HG03097 (cell line): ENCODE measurements around the gene PLEKHA6.
"Not testable (repeated sequence)": the region's sequence is repeated elsewhere in the genome, so short reads cannot be mapped to it uniquely, and the experiment has no call there.

Experiments used
- ATAC-seq: cut with Tn5 transposase; IDR thresholded peaks from one replicate; pipeline ENCODE4 v1.9.1; 2021; ENCODE audit not compliant: unreplicated experiment, low FRiP score

Gene PLEKHA6

DNA sequence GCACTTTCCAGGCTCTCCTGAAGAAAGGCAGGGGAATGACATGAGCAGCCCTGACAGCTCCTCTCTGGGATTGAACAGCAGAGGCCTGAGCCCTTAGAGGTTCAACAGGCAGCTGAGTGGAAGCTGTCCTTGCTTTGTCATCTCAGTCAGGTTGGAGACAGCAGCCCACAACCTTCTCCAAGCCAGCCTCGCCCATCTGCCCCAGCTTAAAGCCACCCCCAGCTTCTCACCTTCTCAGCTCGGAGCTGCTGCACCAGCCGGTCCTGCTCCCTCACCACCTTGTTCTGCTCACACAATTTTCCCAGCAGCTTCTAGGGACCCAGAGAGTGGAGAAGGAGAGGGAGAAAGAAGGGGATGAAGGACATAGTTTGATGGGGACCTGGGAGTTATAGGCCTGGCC lies 110.8 kb downstream of the PLEKHA6 start:
- no peak for ATAC-seq

DNA sequence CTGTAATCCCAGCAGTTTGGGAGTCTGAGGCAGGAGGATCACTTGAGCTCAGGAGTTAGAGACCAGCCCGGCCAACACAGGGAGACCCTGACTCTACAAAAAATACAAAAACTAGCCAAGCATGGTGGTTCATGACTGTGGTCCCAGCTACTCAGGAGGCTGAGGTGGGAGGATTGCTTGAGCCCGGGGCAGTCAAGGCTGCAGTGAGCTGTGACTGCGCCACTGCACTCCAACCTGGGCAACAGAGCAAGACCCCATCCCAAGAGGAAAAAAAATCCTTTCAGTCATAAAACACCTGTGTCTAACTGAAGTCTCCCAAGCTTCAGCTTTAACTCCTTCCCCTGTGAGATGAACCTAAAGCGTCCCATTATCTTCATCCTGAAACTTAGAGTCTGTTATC lies 112.9 kb downstream of the PLEKHA6 start:
- no peak for ATAC-seq

DNA sequence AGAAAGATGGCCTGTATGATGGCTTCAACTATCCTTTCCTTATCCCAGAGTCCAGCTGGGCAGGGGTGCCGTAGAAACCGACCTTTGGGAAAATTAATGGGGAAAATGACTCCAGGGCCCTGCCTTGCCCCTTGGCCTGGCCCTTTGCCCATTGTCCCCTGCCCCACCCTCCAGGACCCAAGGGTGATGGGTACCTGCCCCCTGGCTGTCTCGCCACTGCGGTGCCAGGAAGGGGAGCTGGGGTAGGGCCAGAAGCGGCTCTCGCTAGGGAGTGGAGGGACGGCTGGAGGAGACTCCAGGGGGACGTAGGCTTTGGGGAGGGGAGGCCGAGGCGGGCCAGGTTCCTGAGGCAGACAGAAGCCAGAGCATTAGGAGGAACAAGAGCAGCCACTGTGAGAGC lies 116.8 kb downstream of the PLEKHA6 start:
- ATAC-seq: no peak

DNA sequence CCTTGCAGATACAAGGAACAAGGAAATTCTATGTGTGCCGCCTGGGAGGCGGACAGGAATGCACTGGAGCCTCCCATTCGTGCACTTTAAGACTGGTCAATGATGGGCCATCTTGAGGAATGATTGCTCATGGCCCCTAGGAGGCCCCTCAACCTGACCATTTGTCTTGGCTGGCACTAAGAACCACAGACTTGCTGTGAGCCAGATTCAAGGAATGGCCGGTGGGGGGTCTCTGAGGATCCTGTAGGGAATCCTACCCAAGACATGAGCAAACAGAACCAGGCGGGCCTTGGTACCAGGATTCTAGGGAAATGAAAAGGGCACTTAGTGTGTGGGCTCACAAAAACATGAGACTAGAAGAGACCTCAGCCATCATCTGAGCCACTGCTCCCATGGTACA lies 117.8 kb downstream of the PLEKHA6 start:
- no peak for ATAC-seq

DNA sequence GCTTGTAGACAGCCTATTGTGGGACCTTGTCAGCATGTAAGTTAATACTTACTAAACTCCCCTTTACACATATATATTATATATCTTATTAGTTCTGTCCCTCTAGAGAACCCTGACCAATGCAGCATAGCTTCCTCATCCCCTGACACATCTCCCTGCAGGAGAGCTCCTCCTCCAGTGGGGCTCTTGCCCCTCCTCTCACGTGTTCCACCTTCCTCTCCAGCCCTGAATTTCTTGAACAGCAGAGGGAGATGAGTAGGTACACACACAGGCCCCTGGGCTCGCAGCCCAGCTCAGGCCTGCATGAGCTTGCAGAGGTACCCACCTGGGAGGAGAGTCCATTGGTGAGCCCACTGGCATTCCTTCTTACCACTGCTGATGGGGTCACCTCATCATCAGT lies 118.7 kb downstream of the PLEKHA6 start:
- no peak for ATAC-seq

DNA sequence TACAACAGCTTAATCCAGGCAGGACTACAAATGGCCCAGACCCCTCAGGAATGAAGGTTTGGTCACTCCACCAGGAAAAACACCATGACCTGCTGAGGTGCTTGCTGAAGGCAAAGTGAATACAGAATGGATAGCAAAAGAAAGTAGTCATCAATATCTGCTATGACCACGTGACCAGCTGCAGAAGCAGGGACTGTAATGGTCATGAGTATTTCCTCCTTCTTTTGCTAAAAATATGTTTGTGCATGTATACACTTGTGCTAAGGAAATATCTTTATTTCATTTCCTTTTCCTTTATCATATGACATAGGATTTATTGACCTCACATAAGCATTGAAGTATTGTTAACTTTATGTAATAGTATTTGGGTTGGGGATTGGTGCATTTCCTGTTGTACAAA lies 119.5 kb downstream of the PLEKHA6 start:
- ATAC-seq: no peak

DNA sequence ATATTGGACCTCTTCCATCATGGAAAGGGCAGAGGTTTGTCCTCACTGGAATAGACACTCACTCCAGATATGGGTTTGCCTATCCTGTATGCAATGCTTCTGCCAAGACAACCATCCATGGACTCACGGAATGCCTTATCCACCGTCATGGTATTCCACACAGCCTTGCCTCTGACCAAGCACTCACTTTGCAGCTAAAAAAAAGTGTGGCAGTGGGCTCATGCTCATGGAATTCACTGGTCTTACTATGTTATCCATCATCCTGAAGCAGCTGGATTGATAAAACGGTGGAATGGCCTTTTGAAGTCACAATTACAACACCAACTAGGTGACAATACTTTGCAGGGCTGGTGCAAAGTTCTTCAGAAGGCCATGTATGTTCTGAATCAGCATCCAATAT lies 120.3 kb downstream of the PLEKHA6 start:
- not testable (repeated sequence) for ATAC-seq

DNA sequence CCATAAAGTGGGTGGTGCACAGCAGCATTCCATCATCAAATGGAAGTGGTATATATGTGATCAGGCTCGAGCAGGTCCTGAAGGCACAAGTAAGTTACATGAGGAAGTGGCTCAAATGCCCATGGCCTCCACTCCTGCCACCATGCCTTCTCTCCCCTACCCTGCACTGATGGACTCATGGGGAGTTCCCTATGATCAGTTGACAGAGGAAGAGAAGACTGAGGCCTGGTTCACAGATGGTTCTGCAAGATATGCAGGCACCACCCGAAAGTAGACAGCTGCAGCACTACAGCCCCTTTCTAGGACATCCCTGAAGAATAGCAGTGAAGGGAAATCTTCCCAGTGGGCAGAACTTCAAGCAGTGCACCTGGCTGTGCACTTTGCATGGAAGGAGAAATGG lies 121.2 kb downstream of the PLEKHA6 start:
- not testable (repeated sequence) for ATAC-seq

DNA sequence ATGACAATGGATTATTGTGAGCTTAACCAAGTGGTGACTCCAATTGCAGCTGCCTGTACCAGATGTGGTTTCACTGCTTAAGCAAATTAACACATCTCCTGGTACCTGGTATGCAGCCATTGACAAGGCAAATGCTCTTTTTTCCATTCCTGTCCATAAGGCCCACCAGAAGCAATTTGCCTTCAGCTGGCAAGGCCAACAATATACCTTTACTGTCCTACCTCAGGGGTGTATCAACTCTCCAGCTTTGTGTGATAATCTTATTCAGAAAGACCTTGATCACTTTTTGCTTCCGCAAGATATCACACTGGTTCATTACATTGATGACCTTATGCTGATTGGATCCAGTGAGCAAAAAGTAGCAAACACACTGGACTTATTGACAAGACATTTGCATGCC lies 122.2 kb downstream of the PLEKHA6 start:
- not testable (repeated sequence) for ATAC-seq

DNA sequence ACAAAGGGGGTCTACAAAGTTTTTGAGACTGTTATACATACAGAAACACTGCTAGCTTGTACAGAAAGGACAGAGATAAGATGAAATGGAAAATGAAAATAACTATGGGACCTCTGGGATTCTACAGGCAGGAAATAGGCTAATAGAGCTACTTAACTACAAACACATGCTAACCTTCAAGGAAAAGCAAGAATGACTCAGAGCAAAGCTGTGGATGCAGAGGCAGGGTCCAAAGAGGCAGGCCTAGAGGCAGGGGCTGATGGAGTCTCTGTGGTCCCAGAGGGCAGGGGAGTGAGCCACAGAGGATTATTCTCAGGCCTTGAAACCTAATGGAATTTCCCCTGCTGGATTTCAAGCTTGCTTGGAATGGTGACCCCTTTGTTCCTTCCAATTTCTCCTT lies 127.2 kb downstream of the PLEKHA6 start:
- ATAC-seq: no peak

DNA sequence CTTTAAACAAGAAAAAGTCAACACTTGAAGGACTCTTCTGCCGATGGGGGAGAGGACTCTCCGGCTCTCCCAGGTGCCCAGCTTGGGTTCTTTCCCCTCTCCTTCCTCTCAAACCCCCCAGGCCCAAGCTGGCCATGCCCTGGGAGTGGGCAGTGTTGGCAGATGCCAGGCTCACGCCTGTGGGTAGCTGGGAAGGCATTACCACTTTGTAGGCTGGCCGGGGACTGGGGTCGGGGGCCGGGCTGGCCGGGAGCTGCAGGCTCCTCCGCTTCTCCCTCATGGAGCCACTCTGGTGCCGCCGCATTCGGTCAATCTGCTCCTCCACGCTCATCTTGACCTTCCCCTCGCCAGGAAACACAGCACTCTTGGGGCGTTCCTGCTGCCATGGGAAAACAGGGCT lies 129.5 kb downstream of the PLEKHA6 start:
- no peak for ATAC-seq

DNA sequence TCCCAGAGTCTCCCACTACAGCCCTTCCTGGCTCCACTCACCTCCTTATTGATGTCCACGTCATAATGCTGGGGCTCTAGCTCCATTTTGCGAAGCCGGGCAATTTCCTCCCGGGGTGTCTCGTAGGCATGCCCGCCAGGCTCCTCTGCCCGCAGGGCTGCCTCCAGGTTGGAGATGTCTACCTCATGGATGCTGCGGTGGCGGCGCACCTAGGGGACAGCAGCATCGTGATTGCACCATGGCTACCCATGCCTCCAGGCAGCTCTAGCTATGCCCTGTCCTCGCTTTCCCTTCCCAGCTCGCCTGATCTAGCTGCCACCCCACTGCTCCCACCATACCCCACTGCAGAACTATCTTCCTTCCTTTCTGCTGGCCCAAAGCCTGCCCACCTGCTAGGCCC lies 130.8 kb downstream of the PLEKHA6 start:
- ATAC-seq: no peak

DNA sequence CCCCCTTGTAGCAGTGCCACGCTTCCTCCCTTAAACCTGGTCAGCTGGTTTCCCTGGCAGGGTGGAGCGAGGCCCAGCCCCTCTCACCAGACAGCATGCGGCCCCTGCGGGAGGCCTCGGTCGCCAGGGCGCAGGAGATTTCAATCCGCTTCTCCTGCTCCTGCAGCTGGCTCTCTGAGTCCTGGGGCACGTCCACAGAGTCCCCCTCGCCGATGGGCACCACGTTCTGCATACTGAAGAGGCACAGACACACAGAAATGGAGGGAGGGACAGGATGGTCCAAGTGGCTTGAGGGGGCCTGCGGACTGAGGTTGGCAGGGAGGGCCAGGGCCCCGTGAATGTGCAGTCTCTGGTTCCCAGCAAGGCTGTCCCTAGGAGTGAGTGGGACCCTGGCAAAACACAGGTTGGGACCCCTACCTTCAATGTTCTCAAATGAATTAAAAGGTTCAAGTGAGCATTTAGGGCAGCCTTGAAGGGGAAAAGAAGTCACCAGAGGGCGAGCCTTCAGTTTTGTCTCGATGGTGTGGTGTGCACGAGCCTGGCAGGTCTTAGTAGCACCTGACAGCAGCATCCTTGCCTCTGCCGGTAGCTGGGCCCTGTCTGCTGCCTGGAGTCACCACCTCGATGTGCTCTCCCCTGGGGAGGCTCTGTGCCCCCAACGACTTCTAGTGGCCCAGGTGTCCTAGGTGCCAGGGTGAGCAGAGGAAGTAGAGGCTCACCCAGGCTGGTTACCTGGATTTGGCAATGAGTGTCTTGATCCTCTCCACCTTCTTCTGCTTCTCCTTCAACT lies 131.5 kb downstream of the PLEKHA6 start:
- ATAC-seq: no peak

DNA sequence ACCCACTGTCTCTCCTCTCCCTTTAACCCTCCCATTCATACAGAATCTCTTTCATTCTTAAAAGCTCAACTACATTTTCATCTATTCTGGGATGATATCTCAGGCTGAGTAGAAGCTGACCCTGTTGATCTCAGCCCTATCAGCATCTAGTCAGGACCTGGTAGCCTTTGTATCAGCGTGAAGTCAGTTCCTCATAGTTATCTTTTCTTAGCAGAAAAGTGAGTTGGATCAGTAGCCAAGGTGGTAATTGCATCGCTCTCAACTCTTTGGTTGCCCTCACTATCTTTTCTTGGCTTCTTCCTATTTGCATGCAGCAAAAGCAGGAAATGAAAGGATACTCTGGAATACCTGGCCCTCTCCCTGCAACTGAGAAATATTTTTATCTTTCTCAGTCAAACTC lies 132.4 kb downstream of the PLEKHA6 start:
- no peak for ATAC-seq

DNA sequence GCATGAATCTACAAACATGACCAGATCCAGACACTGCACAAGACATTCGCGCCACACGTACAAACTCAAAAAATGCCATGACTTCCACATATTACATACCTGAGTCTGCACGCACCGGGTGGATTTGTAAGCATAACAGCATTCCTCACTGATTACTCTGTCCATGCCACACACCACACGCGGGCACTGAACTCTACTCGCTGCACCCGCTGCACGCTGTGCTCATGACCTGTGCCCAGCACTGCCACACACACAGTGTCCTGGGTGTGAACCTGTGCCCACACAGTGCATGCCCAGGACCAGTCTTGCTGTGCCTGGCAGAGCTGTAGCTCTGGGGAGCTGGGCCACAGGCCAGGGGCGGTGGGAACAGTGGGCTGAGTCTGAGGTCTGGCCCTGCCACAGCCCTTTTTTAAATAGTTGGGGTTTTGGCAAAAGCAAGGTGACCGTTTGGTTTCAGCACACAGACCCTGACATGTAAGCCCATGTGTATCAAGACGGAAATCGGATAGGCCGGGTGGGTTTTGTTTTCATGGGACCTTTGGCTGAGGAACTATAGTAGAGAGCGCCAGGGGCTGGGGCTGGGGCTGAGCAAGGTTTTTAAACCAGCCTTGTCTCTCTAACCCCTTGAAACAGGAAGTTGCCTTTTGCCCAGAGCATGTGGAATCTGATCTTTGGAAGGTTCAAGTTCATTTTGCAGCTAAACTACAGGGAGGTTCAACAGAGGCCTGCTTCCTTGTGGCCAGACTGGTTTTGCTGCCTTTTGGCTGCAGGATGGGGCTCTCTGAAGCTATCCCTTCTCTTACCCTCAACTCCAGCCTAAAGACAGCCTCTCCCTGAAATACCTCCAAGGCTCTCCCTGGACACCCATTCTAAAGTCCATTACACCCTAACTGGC lies 133.6 kb downstream of the PLEKHA6 start:
- ATAC-seq: no peak

DNA sequence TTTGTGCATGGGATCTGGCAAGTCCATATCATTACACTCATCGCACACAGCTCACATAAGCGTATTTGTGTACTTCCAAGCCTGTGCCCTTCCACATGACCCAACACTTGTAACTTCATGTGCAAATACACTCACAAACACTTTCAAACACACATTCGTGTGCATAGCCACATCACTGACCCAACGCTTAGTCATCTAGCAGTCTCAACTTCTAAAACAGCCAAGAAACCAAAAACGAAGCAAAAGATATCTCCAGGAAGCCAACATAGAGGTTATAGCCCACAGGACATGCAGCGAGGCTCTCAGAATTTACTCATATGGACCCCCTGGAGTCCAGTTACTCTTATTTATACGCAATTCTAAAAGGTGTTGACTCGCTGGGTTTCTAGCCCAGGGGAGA lies 135.1 kb downstream of the PLEKHA6 start:
- ATAC-seq: no peak

DNA sequence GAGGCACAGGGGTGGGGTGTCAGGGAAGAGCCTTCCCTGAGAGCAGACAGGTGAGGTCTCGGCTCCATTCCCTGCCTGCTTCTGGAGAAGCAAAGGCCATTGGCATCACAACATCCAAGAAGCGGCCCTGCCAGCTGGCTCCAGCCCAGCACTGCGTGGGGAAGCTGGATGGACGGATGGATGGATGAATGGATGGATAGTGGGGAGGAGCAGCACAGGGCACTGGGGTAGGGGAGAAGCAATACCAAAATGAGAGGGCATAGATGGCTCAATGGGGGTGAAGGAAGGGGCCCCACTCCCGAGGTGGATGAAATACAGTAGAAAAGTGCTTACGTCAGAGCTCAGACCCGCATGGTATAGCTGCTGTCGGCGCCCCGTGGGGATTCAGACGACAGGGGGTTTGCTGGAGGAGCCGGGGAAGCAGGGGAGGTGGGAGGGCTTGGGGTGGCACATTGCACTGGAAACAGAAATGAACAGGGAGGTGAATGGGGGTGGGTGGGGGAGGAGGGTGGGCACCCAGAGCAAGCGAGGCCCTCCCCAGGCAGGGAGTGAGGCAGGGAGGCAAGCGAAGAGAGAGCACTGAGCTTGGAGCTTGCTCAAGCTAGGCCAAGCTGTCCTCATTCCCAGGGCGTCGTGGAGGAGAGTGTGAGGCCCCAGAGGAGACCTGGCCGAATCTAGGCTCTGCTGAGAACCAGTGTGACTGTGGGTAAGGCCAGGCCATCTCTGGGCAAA lies 136.4 kb downstream of the PLEKHA6 start:
- ATAC-seq: no peak

DNA sequence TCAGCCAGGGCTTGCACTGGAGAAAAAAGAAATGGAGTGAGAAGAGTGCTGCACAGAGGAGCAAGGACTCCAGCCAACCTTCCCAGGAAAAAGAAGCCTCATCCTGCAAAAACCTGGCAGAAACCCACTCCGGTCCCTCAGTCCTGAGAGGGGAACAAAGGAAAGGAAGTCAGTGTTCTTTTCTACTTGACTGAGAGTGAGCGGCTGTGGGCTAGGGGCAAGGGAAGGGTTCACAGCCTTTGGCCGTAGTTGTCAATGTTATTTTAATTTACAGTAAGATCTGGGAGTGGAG lies 137.0 kb downstream of the PLEKHA6 start:
- no peak for ATAC-seq

DNA sequence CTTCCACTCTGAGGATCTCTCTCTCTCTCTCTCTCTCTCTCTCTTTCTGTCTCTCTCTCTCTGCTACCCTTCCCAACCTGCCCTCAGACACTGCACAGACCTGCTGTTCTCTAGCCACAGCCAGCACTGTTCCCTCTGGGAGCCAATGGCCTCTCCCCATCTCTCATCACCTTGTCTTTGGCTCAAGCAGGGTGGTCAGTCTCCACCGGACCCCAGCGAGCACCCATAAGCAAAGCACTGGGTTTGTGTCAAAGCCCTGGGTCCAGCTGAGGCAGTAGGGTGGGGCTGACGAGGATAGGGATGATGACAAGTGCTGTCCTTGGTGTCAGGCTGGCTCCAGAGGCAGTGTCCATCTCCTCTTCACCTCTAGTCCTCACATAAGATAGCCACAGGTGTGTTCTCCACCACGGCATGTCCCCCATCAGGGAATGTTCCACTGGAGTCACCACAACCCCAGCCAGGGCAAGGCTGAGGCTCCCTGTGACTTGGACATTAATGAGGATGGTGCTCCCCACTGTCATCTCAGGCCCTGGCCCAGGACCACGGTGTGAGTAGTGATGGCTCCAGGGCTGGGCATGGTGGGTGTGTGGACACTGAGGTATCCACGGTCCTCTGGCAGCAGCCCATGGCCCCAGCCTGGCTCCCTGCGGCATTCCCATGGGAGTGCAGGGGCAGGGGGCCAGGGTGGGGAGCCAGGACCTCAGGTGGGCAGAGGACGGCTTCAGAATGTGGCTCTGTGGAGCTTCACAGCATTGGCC lies 137.5 kb downstream of the PLEKHA6 start:
- ATAC-seq: no peak

DNA sequence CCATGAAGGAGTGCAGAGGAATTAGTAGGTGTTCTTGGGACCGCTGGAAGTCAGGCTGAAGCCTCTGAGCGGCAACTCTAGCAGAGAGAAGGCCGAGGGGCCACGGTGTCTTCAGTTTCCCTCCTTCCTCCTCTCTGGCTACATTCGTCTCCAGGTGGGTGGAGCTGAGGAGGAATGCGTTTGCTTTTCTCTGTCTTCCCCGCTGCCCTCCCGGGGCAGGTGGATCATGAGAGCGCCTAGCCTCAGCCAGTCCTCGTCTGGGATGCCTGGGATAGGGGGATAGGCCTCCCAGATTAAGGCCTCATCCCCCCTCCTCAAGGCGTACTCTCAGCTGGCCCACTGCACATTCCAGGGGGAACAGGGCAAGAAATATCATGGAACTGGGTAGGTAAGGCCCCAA lies 138.5 kb downstream of the PLEKHA6 start:
- no peak for ATAC-seq
